Body of pancreas (tissue), 4 donors: ENCODE measurements around the gene IL1F10. TPM values are rescaled to one million over a fixed set of nuclear protein-coding genes. Genes with fewer than 3 reads are reported as not detected.

ENCODE experiments used
- ATAC-seq: fragments of 150-250 bp; one replicate; pipeline ENCODE4 v1.9.1; 2016
- DNase-seq, 4 donors: peaks; one replicate each; pipeline ENCODE4 v3.0.0-alpha.2; 2019
- H3K27ac ChIP-seq, 4 donors: fragments of 200-600 bp; sonication (generic); 1 replicate in 3 of 4; 2 replicates in 1 of 4; pipeline versions ENCODE4 v1.5.1 to v1.6.1; 2016 to 2019; ENCODE audit warnings: mild to moderate bottlenecking in 1 of 4, mixed read lengths in 1 of 4, moderate library complexity in 1 of 4
- H3K27me3 ChIP-seq, 2 donors: fragments of 200-600 bp; sonication (generic); one replicate each; pipeline ENCODE4 v1.6.0; 2016; ENCODE audit warnings: mild to moderate bottlenecking in 1 of 2
- H3K36me3 ChIP-seq, 2 donors: fragments of 200-600 bp; sonication (generic); replicated peaks in 1 of 2; 2 replicates each; pipeline ENCODE4 v1.5.1; 2016; ENCODE audit warnings: low read depth in 2 of 2; ENCODE audit not compliant: insufficient read depth in 1 of 2
- H3K4me1 ChIP-seq: fragments of 200-600 bp; sonication (generic); one replicate; pipeline ENCODE4 v1.6.0; 2016
- H3K4me3 ChIP-seq, 2 donors: fragments of 200-600 bp; sonication (generic); 1 replicate in 1 of 2; 2 replicates in 1 of 2; pipeline ENCODE4 v1.5.1; 2016 to 2019
- H3K9me3 ChIP-seq, 3 donors: fragments of 200-600 bp; sonication (generic); 1 replicate in 2 of 3; 2 replicates in 1 of 3; pipeline ENCODE4 v1.5.1; 2016
- CTCF ChIP-seq, 7 experiments: fragments of 450-650 bp in 4 of 7; fragments of 200-600 bp in 3 of 7; sonication (generic) in 3 of 7; IDR thresholded peaks; one replicate each; pipeline ENCODE4 v1.5.1; 2016 to 2019; ENCODE audit warnings: antibody characterized with exemption in 7 of 7
- POLR2A ChIP-seq, 3 donors: fragments of 450-650 bp; IDR thresholded peaks; one replicate each; pipeline ENCODE4 v1.6.1; 2016; ENCODE audit warnings: antibody characterized with exemption in 3 of 3, mild to moderate bottlenecking in 2 of 3
- WGBS, 2 donors: methylation state at CpG; one replicate each; pipeline ENCODE4 v1.1.5; 2017; 5-methylcytosine and 5-hydroxymethylcytosine counted together
- intact Hi-C: fragments of 100-400 bp; cut with DNase I; formaldehyde crosslinking; loops from one replicate; pipeline ENCODE4 v1.15.1; 2023
- total RNA-seq, 2 donors: library from RNA; depleted of rRNA; stranded (reverse); fragments of >200 nt; gene quantifications; one replicate each; pipeline ENCODE4 v1.1.0, GENCODE V29; 2016

IL1F10 gene
- total RNA-seq, 2 donors from 2014 or later, result not detected

DNA sequence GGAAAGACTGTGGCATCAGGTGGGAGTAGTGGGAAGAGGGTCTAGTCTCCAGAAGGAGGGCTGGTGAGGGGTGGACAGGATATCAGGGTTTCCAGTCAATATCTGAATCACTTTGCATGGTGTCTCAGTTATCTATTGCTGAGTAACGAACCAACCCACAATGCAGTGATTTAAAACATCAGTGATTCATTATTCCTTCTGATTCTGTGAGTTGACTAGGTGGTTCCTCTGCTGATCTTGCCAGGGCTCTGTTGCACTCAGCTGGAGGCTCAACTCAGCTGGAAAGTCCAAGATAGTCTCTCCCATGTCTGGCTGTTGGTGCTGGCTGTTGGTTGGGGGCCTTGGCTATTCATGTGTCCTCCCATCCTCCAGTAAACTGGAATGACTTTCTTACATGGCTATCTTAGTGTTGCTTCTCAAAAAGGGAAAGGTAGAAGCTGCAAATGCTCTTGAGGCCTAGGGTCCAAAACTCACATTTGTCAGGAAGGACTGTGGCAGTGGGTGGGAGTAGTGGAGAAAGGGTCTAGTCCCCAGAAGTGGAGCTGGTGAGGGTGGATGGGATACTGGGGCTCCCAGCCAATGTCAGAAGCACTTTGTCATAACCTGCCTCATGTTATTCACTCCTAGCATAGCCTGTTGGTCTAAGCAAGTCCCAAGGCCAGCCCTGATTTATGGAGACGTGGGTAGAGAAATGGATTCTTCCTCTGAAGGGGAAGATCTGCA, 13.9 kb downstream of the IL1F10 start:
- WGBS, 2 donors, result 69 to 91% methylated on average over 2 of the region's 2 CpGs
- intact Hi-C loops, result no loop called here
- peaks cover 0 to 3% of the 10 kb centered on the region in 2 donors for H3K27me3 ChIP-seq
- no peak for TF ChIP-seq CTCF (IDR thresholded peaks at IDR 0.05)
- no peak for TF ChIP-seq POLR2A (IDR thresholded peaks at IDR 0.05)
- H3K36me3 ChIP-seq, result no peaks in the 10 kb centered on the region
- no peak for ATAC-seq
- no peaks in the 10 kb centered on the region for H3K9me3 ChIP-seq
- DNase-seq, result no peak
- no peaks in the 10 kb centered on the region for H3K4me1 ChIP-seq
- no peak overlapping the region for H3K27ac ChIP-seq
- H3K4me3 ChIP-seq, result no peak overlapping the region

GRCh38 chr2:113083296-113083695, 15.5 kb downstream of the IL1F10 start:
- DNase-seq, result peak in 1 of 4 donors; percentile 28
- no peak overlapping the region for H3K4me3 ChIP-seq
- no peak for ATAC-seq
- H3K4me1 ChIP-seq, result no peaks in the 10 kb centered on the region
- no peaks in the 10 kb centered on the region for H3K9me3 ChIP-seq
- TF ChIP-seq POLR2A (IDR thresholded peaks at IDR 0.05) (no peak), CTCF (IDR thresholded peaks at IDR 0.05) (no peak)
- no peak overlapping the region for H3K27ac ChIP-seq
- no peaks in the 10 kb centered on the region for H3K36me3 ChIP-seq
- 67% methylated on average over 8 of the region's 8 CpGs for WGBS, 2 donors
- intact Hi-C loops, result no loop called here
- H3K27me3 ChIP-seq, result peaks cover 0 to 3% of the 10 kb centered on the region in 2 donors

- Histone ChIP-seq H3K36me3 (no peaks in the 10 kb centered on the region), H3K27me3 (peaks cover 0 to 3% of the 10 kb centered on the region in 2 donors), H3K4me3 (no peak overlapping the region), H3K4me1 (no peaks in the 10 kb centered on the region), H3K27ac (no peak overlapping the region), H3K9me3 (no peaks in the 10 kb centered on the region)
- ATAC-seq (peak; percentile 30), DNase-seq (no peak)
- WGBS, 2 donors, result 27 to 28% methylated on average over 5 of the region's 5 CpGs
- intact Hi-C loops, result no loop called here
- TF ChIP-seq POLR2A (IDR thresholded peaks at IDR 0.05) (no peak), CTCF (IDR thresholded peaks at IDR 0.05) (peak in 6 of 7 experiments; percentile 21 to 44 (median 32))
These were observed 16.7 kb downstream of the IL1F10 start for GRCh38 chr2:113084249-113085000.

DNA sequence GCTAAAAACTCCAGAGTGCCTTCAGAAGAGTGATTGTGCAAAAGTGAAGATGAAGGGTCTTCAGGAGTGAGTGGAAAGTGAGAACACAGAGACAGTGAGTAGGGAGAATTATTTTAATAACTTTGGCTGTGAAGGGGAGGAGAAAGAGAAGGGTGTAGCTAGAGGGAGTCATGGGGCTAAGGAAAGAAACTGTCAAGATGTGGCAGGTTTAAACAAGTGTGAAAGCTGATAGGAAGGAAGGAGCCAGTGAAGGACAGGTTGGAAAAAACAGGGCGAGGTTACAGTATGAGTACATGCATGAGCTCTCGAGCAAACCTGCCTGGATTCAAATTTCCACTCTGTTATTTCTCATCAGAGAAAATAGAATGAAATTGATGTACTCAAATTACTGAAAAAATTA, 17.8 kb downstream of the IL1F10 start:
- intact Hi-C loops, result no loop called here
- no peaks in the 10 kb centered on the region for H3K9me3 ChIP-seq
- TF ChIP-seq CTCF (IDR thresholded peaks at IDR 0.05) (no peak), POLR2A (IDR thresholded peaks at IDR 0.05) (no peak)
- ATAC-seq (no peak), DNase-seq (no peak)
- no peak overlapping the region for H3K4me3 ChIP-seq
- WGBS, 2 donors, result 76 to 80% methylated on average over 2 of the region's 2 CpGs
- H3K4me1 ChIP-seq, result no peaks in the 10 kb centered on the region
- no peak overlapping the region for H3K27ac ChIP-seq
- peaks cover 0 to 3% of the 10 kb centered on the region in 2 donors for H3K27me3 ChIP-seq
- H3K36me3 ChIP-seq, result no peaks in the 10 kb centered on the region
